RWPE1 (cell line): ENCODE data around the gene SPIRE1.
A peak's percentile ranks its signal among the peaks of the same experiment; 100 is the strongest.

Experiments
- CTCF ChIA-PET: fragments of 350-600 bp; sonication (Branson Sonifier 250); formaldehyde crosslinking; extraction: SDS; loops from one replicate; lab custom pipeline; 2021; lab: Yijun Ruan, JAX
- POLR2A ChIA-PET: fragments of 400-600 bp; formaldehyde crosslinking; extraction: SDS; loops from one replicate; lab custom pipeline; 2020; ENCODE audit warnings: antibody characterized with exemption; ENCODE audit not compliant: low non-redundant PET; lab: Yijun Ruan, JAX
- DNase-seq: peaks from one replicate; pipeline ENCODE4 v3.0.0; 2012; ENCODE audit warnings: low spot score
- H3K27ac ChIP-seq: fragments of 450-650 bp; 2 replicates; pipeline ENCODE4 v1.5.1; 2017
- CTCF ChIP-seq: fragments of 450-650 bp; conservative IDR thresholded peaks from 2 replicates; pipeline ENCODE4 v1.5.1; 2017; ENCODE audit warnings: low read depth, mild to moderate bottlenecking

The SPIRE1 gene

DNA sequence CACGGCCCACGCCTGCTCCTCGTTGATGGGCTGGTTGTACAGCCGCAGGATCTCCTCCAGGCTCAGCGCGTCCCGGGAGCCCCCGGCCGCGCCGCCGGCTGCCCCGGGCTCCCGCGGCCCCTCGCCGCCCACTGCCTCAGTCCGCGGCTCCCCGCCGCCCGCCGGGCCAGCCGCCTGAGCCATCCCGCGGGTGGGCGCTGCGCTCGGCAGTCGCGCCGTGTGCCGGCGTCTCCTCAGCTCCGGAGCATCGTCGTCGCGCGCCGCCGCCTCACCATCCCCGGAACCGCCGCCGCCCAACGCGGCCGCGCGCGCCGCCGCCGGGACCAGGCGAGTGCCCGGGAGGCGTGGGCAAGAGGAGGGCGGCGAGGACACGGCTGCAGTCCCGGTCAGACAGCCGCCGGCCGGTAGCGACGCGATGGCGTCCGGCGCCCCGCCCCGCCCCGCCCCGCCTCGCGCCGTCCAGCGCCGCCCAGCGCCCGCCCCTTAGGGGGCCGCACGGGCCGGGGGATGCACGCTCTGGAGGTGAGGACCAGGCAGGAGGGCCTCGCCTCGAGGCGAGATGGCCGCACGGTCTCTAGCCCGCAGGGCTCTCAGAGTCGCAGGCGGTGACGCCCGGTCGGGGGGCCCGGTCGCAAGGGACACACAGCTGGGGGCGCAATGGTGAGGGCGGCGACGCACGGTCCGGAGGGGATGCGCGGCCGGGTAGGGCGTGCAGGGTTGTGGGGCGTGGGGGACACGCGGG, at the start of gene SPIRE1:
TSS of gene SPIRE1 (minus strand) at position 424 of the 742 bp plus-strand sequence. CDS start at position 183, 241 bp downstream.
- peak; percentile 64 for DNase-seq
- POLR2A ChIA-PET = interaction anchor here (0.7 kb wide), 1 partner anchor 51 kb away, joined by 4 read pairs; no protein-coding TSS in a partner anchor
- H3K27ac ChIP-seq = peak within 1 kb of the TSS; percentile 94
- TF ChIP-seq CTCF = no peak
- CTCF ChIA-PET = no interaction called here

DNA sequence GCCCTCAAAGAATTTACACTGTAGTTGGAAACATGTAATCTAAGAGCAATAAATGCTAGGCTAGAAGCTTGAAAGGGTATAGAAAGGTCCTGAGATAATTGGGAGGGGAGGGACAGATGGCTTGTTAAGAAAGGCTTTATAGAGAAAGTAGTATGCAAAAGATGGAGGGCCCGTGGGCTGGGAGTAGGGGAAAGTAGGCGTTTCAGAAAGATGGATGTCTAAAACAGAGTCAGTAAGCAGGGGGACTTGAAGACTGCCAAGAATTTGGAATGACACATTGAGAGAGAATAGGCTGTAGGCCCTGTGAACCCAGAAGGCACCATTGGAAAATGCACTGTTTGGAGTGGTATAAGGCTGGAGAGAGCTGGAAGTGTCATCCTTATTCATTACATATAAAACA, 45.8 kb upstream of the SPIRE1 start:
- H3K27ac ChIP-seq = no peak overlapping the region
- POLR2A ChIA-PET = no interaction called here
- TF ChIP-seq CTCF = no peak
- CTCF ChIA-PET = no interaction called here
- peak; percentile 26 for DNase-seq

- POLR2A ChIA-PET = interaction anchor here (0.5 to 0.7 kb wide), 2 partner anchors 11 to 311 kb away, joined by 4 to 5 read pairs; no protein-coding TSS in a partner anchor
These were observed 45.2 kb upstream of the SPIRE1 start for GRCh38 chr18:12703096-12703567.

DNA sequence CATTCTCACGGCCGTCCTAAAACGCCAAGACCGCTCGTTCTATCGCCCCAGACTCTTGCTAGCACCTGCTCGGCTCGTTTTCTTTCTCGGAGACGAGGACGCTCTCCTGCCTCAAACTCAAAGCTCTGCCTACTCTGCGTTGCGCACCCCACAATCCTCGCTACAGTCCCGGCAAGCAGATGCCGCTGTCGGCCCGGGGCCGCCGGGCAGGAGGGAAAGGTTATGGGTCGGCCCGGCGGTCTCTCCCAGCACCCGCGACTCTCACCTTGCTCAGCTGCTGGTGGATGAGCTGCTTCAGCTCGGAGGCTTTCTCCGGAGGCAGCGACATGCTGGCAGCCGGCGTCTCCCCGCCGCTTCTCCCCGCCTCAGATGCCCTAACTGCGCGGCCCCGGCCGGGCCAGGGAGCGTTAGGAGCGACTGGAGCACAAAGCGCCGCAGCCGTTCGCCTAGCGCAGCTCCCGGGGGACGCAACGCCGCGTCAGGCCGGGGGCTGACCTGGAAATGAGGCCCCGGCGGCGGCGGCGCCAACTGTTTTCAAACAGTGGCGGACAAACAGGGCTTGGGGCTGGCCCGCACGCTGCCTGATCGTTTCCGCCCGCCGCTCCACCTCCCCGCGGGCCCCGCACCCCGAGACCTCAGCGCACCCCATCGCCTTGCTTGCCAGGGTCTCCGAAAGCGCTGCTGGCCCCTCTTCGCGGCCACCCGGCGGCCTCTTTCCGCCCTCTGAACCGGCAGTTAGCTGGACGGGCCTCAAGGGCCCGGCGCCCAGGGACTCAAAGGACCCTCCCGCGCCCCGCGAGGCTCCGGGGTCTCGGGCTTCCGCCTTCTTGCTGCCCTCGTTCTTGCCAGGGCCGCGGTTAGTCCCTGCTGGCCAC, 44.6 kb upstream of the SPIRE1 start, which contains the start of the genes CEP76 and PSMG2:
TSS of gene CEP76 (minus strand) at position 503 of the 875 bp plus-strand sequence. CDS start at position 328, 175 bp downstream.
TSS of gene PSMG2 (plus strand) at position 822 of the 875 bp plus-strand sequence. CDS start 66 bp downstream, outside the sequence.
- ChIA-PET POLR2A (interaction anchor here (0.5 to 0.7 kb wide), 2 partner anchors 10 to 310 kb away, joined by 4 to 5 read pairs; no protein-coding TSS in a partner anchor), CTCF (interaction anchor here (0.5 kb wide), 1 partner anchor 194 kb away, joined by 4 read pairs; no protein-coding TSS in a partner anchor)
- DNase-seq = peak; percentile 90
- no peak for TF ChIP-seq CTCF
- H3K27ac ChIP-seq = peak within 1 kb of the TSS; percentile 93

More at GRCh38 chr18:12703096-12703567, 45.2 kb upstream of the SPIRE1 start:
- peak overlapping the region; percentile 93 for H3K27ac ChIP-seq
- no peak for TF ChIP-seq CTCF
- DNase-seq = no peak
- CTCF ChIA-PET = interaction anchor here (0.5 kb wide), 1 partner anchor 195 kb away, joined by 4 read pairs; no protein-coding TSS in a partner anchor

- H3K27ac ChIP-seq = no peak overlapping the region
- no peak for TF ChIP-seq CTCF
- no peak for DNase-seq
- POLR2A ChIA-PET = interaction anchor here (0.6 kb wide), 1 partner anchor 161 kb away, joined by 11 read pairs; no protein-coding TSS in a partner anchor
- CTCF ChIA-PET = no interaction called here
These were observed 43.3 kb upstream of the SPIRE1 start for GRCh38 chr18:12701161-12701560.
